GM21825 (cell line): ENCODE measurements around the gene KIF3B.
"Not testable (repeated sequence)": the region's sequence is repeated elsewhere in the genome, so short reads cannot be mapped to it uniquely, and the experiment has no call there.

Experiments used
- ATAC-seq: cut with Tn5 transposase; IDR thresholded peaks from one replicate; pipeline ENCODE4 v1.9.1; 2021; ENCODE audit warnings: mild to moderate bottlenecking, moderate library complexity; ENCODE audit not compliant: unreplicated experiment

The KIF3B gene

GRCh38 chr20:32382102-32382950 lies 104.9 kb downstream of the KIF3B start:
- ATAC-seq: no peak

GRCh38 chr20:32383441-32383840 lies 106.0 kb downstream of the KIF3B start:
- ATAC-seq: not testable (repeated sequence)
